B cell (primary cell): Measurements from ENCODE around the gene NUMBL. TPM values are rescaled to one million over a fixed set of nuclear protein-coding genes. Genes with fewer than 3 reads are reported as not detected.

Experiments used
- ATAC-seq: fragments of 200-7000 bp; cut with Tn5 transposase; one replicate; pipeline ENCODE4 v1.10.0; 2021; ENCODE audit warnings: low read depth, mild to moderate bottlenecking, moderate number of reproducible peaks, moderate library complexity
- CTCF ChIA-PET: fragments of 350-600 bp; sonication (Branson Sonifier 250); formaldehyde crosslinking; loops from one replicate; lab custom pipeline; 2021; ENCODE audit warnings: antibody characterized with exemption, inconsistent platforms; lab: Charles Lee
- POLR2A ChIA-PET: fragments of 350-600 bp; sonication (Branson Sonifier 250); formaldehyde crosslinking; loops from one replicate; lab custom pipeline; 2021; ENCODE audit warnings: antibody characterized with exemption; lab: Charles Lee
- DNase-seq: peaks from one replicate; pipeline ENCODE4 v3.0.0; 2013
- H2AFZ ChIP-seq: 2 replicates; pipeline ENCODE4 v1.6.1; 2012; ENCODE audit warnings: mild to moderate bottlenecking, low read depth, low read length; ENCODE audit not compliant: insufficient read depth, poor library complexity, severe bottlenecking
- H3K27ac ChIP-seq, 2 donors: 1 replicate in 1 of 2; 2 replicates in 1 of 2; pipeline ENCODE4 v1.5.1; 2012 to 2013; ENCODE audit warnings: low read length in 2 of 2, mild to moderate bottlenecking in 2 of 2, moderate library complexity in 1 of 2
- H3K27me3 ChIP-seq, 4 experiments: fragments of 200-600 bp in 1 of 4; sonication (generic) in 1 of 4; replicated peaks in 1 of 4; 1 replicate in 2 of 4; 2 replicates in 2 of 4; pipeline versions ENCODE4 v1.6.1 to v1.7.0; 2013 to 2016; ENCODE audit warnings: low read length in 3 of 4, mild to moderate bottlenecking in 2 of 4, mixed read lengths in 1 of 4, moderate library complexity in 1 of 4; ENCODE audit not compliant: insufficient read depth in 4 of 4, control insufficient read depth in 3 of 4; ENCODE audit errors: control extremely low read depth in 1 of 4
- H3K36me3 ChIP-seq, 2 experiments: replicated peaks in 1 of 2; 1 replicate in 1 of 2; 2 replicates in 1 of 2; pipeline versions ENCODE4 v1.6.1 to v1.7.1; 2013; ENCODE audit warnings: low read length in 1 of 2; ENCODE audit not compliant: insufficient read depth in 2 of 2, control insufficient read depth in 1 of 2; ENCODE audit errors: control extremely low read depth in 1 of 2, extremely low read depth in 1 of 2
- H3K4me1 ChIP-seq, 2 donors: fragments of 200-600 bp in 1 of 2; sonication (generic) in 1 of 2; 1 replicate in 1 of 2; 2 replicates in 1 of 2; pipeline versions ENCODE4 v1.5.1 to v1.6.1; 2013 to 2017; ENCODE audit warnings: low read length in 2 of 2; ENCODE audit not compliant: control insufficient read depth in 2 of 2, insufficient read depth in 2 of 2
- H3K4me2 ChIP-seq: replicated peaks from 2 replicates; pipeline ENCODE3; 2012; ENCODE audit warnings: mild to moderate bottlenecking, low read depth, low read length; ENCODE audit not compliant: poor library complexity, severe bottlenecking
- H3K4me3 ChIP-seq, 5 experiments: fragments of 200-600 bp in 1 of 5; sonication (generic) in 1 of 5; 1 replicate in 3 of 5; 2 replicates in 2 of 5; pipeline versions ENCODE4 v1.5.1 to v1.7.0; 2011 to 2016; ENCODE audit warnings: low read length in 4 of 5, mild to moderate bottlenecking in 4 of 5, low read depth in 2 of 5, control low read depth in 1 of 5, moderate library complexity in 1 of 5; ENCODE audit not compliant: insufficient read depth in 1 of 5; ENCODE audit errors: control extremely low read depth in 1 of 5, extremely low read depth in 1 of 5
- H3K79me2 ChIP-seq: fragments of 200-600 bp; sonication (generic); one replicate; pipeline ENCODE4 v1.6.0; 2016; ENCODE audit warnings: low read length; ENCODE audit not compliant: control insufficient read depth, insufficient read depth
- H3K9ac ChIP-seq: fragments of 200-600 bp; sonication (generic); 2 replicates; pipeline ENCODE4 v1.6.1; 2017; ENCODE audit warnings: mild to moderate bottlenecking, low read length, moderate library complexity
- H3K9me3 ChIP-seq, 3 donors: one replicate each; pipeline versions ENCODE4 v1.6.1 to v1.7.1; 2013; ENCODE audit warnings: low read length in 2 of 3; ENCODE audit not compliant: control insufficient read depth in 2 of 3, insufficient read depth in 1 of 3; ENCODE audit errors: control extremely low read depth in 1 of 3
- H4K20me1 ChIP-seq: 2 replicates; pipeline ENCODE4 v1.6.0; 2012; ENCODE audit warnings: mild to moderate bottlenecking, low read length; ENCODE audit not compliant: insufficient read depth, control insufficient read depth, poor library complexity, severe bottlenecking
- H3K27ac Mint-ChIP-seq: one replicate; pipeline ENCODE4 v1.8.0; 2021; ENCODE audit warnings: mixed read lengths
- H3K27me3 Mint-ChIP-seq: one replicate; pipeline ENCODE4 v1.8.0; 2021; ENCODE audit warnings: mixed read lengths
- H3K4me1 Mint-ChIP-seq: one replicate; pipeline ENCODE4 v1.8.0; 2021; ENCODE audit warnings: mixed read lengths
- H3K4me3 Mint-ChIP-seq: one replicate; pipeline ENCODE4 v1.8.0; 2021; ENCODE audit warnings: mixed read lengths
- H3K9me3 Mint-ChIP-seq: one replicate; pipeline ENCODE4 v1.8.0; 2022; ENCODE audit warnings: mixed read lengths; ENCODE audit not compliant: insufficient read depth
- CTCF ChIP-seq: fragments of 200-600 bp; IDR thresholded peaks from one replicate; pipeline ENCODE4 v1.8.0; 2022; ENCODE audit warnings: antibody characterized with exemption, mild to moderate bottlenecking
- EZH2 ChIP-seq: IDR thresholded peaks from 2 replicates; pipeline ENCODE4 v1.6.1; 2012; ENCODE audit warnings: borderline replicate concordance, low read depth, mild to moderate bottlenecking, moderate library complexity, low read length; ENCODE audit not compliant: insufficient read depth, poor library complexity, severe bottlenecking
- WGBS: methylation state at CpG from one replicate; pipeline ENCODE4 v1.1.5; 2013; ENCODE audit warnings: missing lambda C conversion rate; ENCODE audit not compliant: insufficient coverage; 5-methylcytosine and 5-hydroxymethylcytosine counted together
- intact Hi-C: fragments of 100-400 bp; cut with micrococcal nuclease; formaldehyde crosslinking; loops from one replicate; pipeline ENCODE4 v1.10.0; 2022
- polyA plus RNA-seq: library from polyadenylated mRNA; depleted of rRNA; stranded (reverse); fragments of >200 nt; gene quantifications from 2 replicates; pipeline ENCODE4 v1.2.3, GENCODE V29; 2012
- total RNA-seq, 2 donors: library from RNA; stranded (reverse); fragments of 120-200 nt in 1 of 2; gene quantifications; 1 replicate in 1 of 2; 2 replicates in 1 of 2; pipeline versions ENCODE4 v1.2.3 to v1.2.4, GENCODE V29; 2013 to 2022

Gene NUMBL
- total and polyA plus RNA-seq, 2 donors (not counting 1 experiment from before 2014, with no cell fraction given): 7.8 to 21.8 TPM

GRCh38 chr19:40667602-40668001 lies 22.8 kb downstream of the NUMBL start:
- WGBS: 94% methylated on average over 14 of the region's 14 CpGs

More at GRCh38 chr19:40667602-40668001, 22.8 kb downstream of the NUMBL start:
- Histone ChIP-seq H3K36me3 (peaks cover 2 to 19% of the 10 kb centered on the region in 2 experiments), H4K20me1 (no peaks in the 10 kb centered on the region), H3K27me3 (no peaks in the 10 kb centered on the region), H3K79me2 (no peaks in the 10 kb centered on the region), H2AFZ (no peak overlapping the region), H3K27ac (no peak overlapping the region), H3K9ac (no peak overlapping the region), H3K4me2 (no peak overlapping the region), H3K4me1 (peaks cover 7 to 10% of the 10 kb centered on the region in 2 donors), H3K4me3 (no peak overlapping the region), H3K9me3 (peaks cover 0 to 2% (median 0%) of the 10 kb centered on the region in 3 donors)
- H3K27me3 Mint-ChIP-seq: no peaks in the 10 kb centered on the region
- H3K4me3 Mint-ChIP-seq: no peak overlapping the region
- ATAC-seq (no peak), DNase-seq (no peak)
- TF ChIP-seq CTCF (no peak), EZH2 (no peak)
- H3K9me3 Mint-ChIP-seq: peaks cover 2% of the 10 kb centered on the region
- H3K4me1 Mint-ChIP-seq: peaks cover 14% of the 10 kb centered on the region
- no peak overlapping the region for H3K27ac Mint-ChIP-seq
- intact Hi-C loops: no loop called here
- ChIA-PET POLR2A (no interaction called here), CTCF (interaction anchor here (0.6 kb wide), 1 partner anchor 85 kb away, joined by 3 read pairs; no protein-coding TSS in a partner anchor)
